ENCODE measurements around the gene MORC2. TPM values are rescaled to one million over a fixed set of nuclear protein-coding genes. Genes with fewer than 3 reads are reported as not detected.

MORC2 gene
- 10.7 and 11.8 TPM in 2 replicates for total RNA-seq (ENCODE audit: low replicate concordance)

GRCh38 chr22:30968015-30968923 lies at the start of gene MORC2:
MORC2 (minus strand) TSS chr22:30968774; CDS start chr22:30967889, 885 bp downstream.

GRCh38 chr22:30968924-30969531 lies 454 bp upstream of the MORC2 start, which contains the start of gene TUG1:
TUG1 (plus strand) TSS chr22:30969265.

Other genes with a start within 250 kb of the MORC2 start
- 14.7 and 25.8 TPM in 2 replicates for gene TUG1, start 491 bp upstream of the MORC2 start, total RNA-seq (ENCODE audit: low replicate concordance)
- 42.5 and 62.1 TPM in 2 replicates for gene SMTN, start 112.5 kb upstream of the MORC2 start, total RNA-seq (ENCODE audit: low replicate concordance)
- gene SELENOM, start 138.8 kb upstream of the MORC2 start, total RNA-seq (ENCODE audit: low replicate concordance) = 38.0 and 146 TPM in 2 replicates
- gene INPP5J, start 154.2 kb upstream of the MORC2 start, total RNA-seq (ENCODE audit: low replicate concordance) = under 0.01 and 0.15 TPM in 2 replicates
- not detected in 2 replicates for gene PLA2G3, start 171.7 kb upstream of the MORC2 start, total RNA-seq (ENCODE audit: low replicate concordance)
- 22.3 and 25.6 TPM in 2 replicates for gene RNF185, start 191.4 kb upstream of the MORC2 start, total RNA-seq (ENCODE audit: low replicate concordance)
- 18.1 and 70.4 TPM in 2 replicates for gene LIMK2, start 243.5 kb upstream of the MORC2 start, total RNA-seq (ENCODE audit: low replicate concordance)